Subcutaneous adipose tissue (tissue), 4 donors: ENCODE results near the gene HECW1. TPM values are rescaled to one million over a fixed set of nuclear protein-coding genes. Genes with fewer than 3 reads are reported as not detected.

Source experiments
- total RNA-seq, 4 donors: library from RNA; depleted of rRNA; stranded (reverse); fragments of >200 nt; gene quantifications; one replicate each; pipeline ENCODE4 v1.1.0, GENCODE V29; 2016
- TF ChIP-seq, protein P1 (sequence below): fragments of 450-650 bp; IDR thresholded peaks from one replicate; pipeline ENCODE4 v1.5.1; 2016; ENCODE audit warnings: low read depth, mild to moderate bottlenecking, control low read depth, antibody characterized with exemption, moderate library complexity

The HECW1 gene
- total RNA-seq, 4 donors from 2014 or later = 0.38 to 2.2 (median 0.80) TPM

DNA sequence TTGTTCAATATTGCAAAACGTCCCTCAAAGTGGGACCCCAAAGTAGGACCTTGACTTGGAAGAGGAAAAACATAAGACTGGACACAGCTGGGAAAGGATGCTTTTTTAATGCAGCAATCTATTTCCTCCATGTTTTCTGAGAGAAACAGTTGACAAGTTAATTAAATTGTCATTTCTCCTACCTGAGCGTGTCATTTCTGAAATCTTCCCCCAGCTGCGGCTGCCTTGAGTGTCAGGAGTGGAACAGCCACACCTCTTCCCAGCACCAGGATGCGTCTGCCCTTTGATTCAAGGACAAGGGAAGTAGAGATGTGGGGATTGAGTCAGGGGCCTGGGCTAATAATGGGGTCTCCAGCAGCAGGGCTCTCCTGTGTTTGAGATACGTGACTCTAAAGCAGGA is 171.3 kb downstream of the HECW1 start:
- TF ChIP-seq, protein P1, sequence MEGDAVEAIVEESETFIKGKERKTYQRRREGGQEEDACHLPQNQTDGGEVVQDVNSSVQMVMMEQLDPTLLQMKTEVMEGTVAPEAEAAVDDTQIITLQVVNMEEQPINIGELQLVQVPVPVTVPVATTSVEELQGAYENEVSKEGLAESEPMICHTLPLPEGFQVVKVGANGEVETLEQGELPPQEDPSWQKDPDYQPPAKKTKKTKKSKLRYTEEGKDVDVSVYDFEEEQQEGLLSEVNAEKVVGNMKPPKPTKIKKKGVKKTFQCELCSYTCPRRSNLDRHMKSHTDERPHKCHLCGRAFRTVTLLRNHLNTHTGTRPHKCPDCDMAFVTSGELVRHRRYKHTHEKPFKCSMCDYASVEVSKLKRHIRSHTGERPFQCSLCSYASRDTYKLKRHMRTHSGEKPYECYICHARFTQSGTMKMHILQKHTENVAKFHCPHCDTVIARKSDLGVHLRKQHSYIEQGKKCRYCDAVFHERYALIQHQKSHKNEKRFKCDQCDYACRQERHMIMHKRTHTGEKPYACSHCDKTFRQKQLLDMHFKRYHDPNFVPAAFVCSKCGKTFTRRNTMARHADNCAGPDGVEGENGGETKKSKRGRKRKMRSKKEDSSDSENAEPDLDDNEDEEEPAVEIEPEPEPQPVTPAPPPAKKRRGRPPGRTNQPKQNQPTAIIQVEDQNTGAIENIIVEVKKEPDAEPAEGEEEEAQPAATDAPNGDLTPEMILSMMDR = no peak

DNA sequence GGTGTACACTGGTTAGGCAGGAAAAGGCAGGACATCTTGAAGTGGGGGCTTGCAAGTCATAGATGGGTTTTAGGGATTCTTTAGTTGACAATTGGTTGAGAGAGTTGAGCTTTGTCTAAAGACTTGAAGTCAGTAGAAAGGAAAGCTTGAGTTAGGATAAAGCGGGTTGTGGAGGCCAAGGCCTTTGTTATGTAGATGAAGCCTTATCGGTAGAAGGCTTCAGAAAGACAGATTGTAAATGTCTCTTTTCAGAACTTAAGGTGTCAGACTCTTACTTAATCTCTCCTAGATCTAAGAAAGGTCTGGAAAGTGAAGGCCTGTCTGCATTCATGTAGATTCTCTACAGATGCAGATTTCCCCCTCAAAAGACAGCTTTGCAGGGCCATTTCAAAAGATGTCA is 177.4 kb downstream of the HECW1 start:
- TF ChIP-seq, protein P1 = no peak

DNA sequence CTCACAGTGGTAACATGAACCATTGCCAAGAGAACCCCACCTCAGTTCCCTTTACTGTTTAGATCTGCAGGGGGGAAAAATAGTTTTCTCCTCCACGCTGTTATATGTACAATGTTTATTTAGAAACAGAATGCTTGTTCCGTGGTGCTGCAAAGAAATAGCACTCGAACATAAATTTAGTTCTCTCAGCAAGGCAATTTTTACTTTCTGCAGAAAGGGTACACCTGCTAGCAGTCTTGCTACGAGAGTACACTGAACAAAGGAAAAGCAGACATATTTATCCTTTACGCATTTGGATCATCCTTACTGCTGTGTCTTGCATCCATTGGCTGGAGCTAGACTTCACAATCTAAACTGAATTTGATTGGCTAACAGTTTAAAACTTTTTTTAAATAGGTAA is 178.5 kb downstream of the HECW1 start:
- TF ChIP-seq, protein P1 = no peak

DNA sequence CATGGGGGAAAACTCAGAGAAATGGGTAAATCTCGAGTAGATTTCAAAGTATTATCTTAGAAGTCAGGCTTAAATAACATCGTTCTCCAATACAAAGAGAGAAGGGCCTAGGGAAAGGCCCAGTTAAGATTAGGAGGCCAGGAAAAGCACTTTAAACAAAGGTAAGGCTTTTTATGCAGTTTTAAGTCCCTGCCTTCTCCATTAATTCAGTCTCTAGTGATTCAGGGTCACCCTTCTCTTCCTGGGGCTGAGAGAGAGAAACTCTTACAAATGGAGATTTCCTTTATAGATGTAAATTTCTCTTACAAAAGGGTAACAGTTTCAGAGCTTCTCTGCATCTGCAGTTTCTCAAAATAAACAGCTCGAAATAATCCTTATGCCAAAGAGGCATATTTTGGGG is 179.3 kb downstream of the HECW1 start:
- TF ChIP-seq, protein P1 = no peak

DNA sequence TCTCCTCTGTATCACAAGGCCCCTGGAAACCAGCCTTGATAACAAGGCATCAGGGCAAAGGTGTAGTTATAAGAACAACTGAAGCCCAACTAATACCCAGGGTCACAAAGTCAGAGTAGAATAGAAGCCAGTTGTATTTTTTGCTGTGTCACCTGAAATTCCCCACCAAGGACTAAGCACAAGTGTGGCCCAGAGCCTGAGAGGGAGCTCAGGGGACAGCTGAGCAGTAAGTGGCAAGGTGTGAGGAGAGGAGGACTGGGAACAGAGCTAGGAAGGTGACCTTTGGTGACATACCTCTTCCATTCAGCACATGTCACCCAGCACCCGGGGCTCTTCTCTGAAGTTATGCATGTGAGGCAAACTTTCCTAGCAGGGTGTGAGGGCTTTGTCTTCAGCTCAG is 179.9 kb downstream of the HECW1 start:
- TF ChIP-seq, protein P1 = no peak

DNA sequence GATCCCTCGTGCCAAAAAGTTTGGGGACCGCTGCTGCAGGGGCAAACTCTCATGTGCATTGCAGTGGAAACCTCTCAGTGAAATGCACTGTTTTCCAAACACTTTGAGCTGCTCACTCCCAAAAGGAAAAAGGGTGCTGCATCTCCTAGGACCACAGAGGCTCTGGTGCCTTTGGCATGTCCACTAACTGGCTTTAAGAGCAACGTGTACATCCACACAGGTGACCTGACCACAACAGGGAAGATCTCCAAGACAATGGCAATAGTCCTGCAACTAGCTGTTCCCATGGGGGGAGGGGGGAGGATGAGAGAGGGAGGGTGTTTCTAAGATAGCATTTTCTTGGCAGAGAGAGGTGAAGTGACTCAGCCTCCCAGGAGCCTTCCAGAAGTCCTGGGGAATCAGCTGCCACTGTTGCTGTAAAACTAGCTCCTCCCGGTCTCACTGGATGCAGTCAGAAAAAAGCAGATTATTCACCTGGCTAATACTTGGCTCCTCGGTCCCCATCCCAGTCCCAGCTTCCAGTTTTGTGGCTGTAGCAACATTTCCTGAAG is 181.7 kb downstream of the HECW1 start:
- TF ChIP-seq, protein P1 = no peak

DNA sequence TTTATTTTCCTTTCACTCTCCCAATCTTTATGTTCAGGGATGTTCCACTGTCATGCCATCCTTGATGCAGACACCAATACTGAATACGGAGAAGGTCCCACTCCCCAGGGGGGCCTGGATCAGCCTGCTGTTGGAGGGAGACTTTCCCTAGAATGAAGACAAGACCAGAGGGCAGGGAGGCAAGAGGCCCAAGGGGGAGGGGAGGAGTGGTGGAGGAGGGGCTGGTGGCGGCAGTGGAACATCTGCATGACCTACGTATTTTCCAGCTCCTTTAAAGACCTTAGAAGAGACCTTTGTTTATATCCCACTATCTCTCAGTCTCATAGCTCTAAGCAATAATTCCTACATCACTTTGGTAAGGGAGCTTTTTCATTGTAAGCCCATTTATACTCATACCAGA is 183.0 kb downstream of the HECW1 start:
- TF ChIP-seq, protein P1 = no peak

DNA sequence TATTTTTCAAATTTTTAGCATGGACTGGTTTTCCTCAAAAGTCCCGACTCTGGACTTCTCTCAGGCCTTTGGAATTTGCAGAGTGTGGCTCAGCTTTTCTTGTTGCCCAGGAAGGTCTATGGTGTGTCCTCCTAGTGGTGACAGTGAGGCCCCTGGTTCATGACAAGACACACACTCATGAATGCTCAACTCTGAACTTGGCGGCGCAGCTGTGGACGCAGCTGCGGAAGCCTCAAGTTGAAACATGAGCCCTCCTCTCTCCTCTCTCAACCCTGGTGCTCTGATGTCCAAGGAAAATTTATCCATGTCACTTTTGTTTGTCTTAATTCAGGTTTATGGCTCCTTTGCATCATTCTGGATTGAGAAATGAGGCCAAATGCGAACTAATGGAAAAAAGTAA is 183.9 kb downstream of the HECW1 start:
- TF ChIP-seq, protein P1 = no peak
